Mesendoderm (in vitro differentiated cells): ENCODE results near the gene SEMA3A.

Source experiments
- DNase-seq: peaks from one replicate; pipeline ENCODE4 v3.0.0; 2013
- H2AK5ac ChIP-seq: 2 replicates; pipeline ENCODE4 v1.6.1; 2013; ENCODE audit warnings: low read length, inconsistent platforms
- H2BK120ac ChIP-seq: 2 replicates; pipeline ENCODE4 v1.6.1; 2013; ENCODE audit warnings: low read depth, mild to moderate bottlenecking, low read length, moderate library complexity, mixed read lengths
- H2BK15ac ChIP-seq: replicated peaks from 2 replicates; pipeline ENCODE4 v1.6.1; 2013; ENCODE audit warnings: low read depth, mild to moderate bottlenecking, moderate library complexity
- H2BK5ac ChIP-seq: 2 replicates; pipeline ENCODE4 v1.6.1; 2013; ENCODE audit warnings: low read length, inconsistent platforms
- H3K18ac ChIP-seq: 2 replicates; pipeline ENCODE4 v1.6.1; 2013; ENCODE audit warnings: mild to moderate bottlenecking, low read length, mixed read lengths
- H3K23ac ChIP-seq: one replicate; pipeline ENCODE4 v1.6.1; 2013; ENCODE audit warnings: low read length
- H3K27ac ChIP-seq: 2 replicates; pipeline ENCODE4 v1.5.1; 2013; ENCODE audit warnings: low read depth, mild to moderate bottlenecking, inconsistent platforms, low read length, moderate library complexity
- H3K27me3 ChIP-seq: 2 replicates; pipeline ENCODE4 v1.6.1; 2013; ENCODE audit warnings: low read length, control low read depth, mild to moderate bottlenecking, inconsistent platforms; ENCODE audit not compliant: insufficient read depth, poor library complexity
- H3K36me3 ChIP-seq: 2 replicates; pipeline ENCODE4 v1.6.1; 2013; ENCODE audit warnings: low read length, inconsistent platforms; ENCODE audit not compliant: control insufficient read depth, insufficient read depth
- H3K4ac ChIP-seq: one replicate; pipeline ENCODE4 v1.6.1; 2013; ENCODE audit warnings: low read depth, mild to moderate bottlenecking, low read length, moderate library complexity
- H3K4me1 ChIP-seq: 2 replicates; pipeline ENCODE4 v1.6.1; 2013; ENCODE audit warnings: low read depth, low read length, inconsistent platforms; ENCODE audit not compliant: control insufficient read depth
- H3K4me2 ChIP-seq: 2 replicates; pipeline ENCODE4 v1.6.1; 2013; ENCODE audit warnings: low read length
- H3K4me3 ChIP-seq: 2 replicates; pipeline ENCODE4 v1.5.1; 2013; ENCODE audit warnings: mild to moderate bottlenecking, low read length
- H3K56ac ChIP-seq: one replicate; pipeline ENCODE4 v1.6.1; 2013; ENCODE audit warnings: low read length
- H3K79me1 ChIP-seq: 2 replicates; pipeline ENCODE4 v1.6.1; 2013; ENCODE audit warnings: low read length, inconsistent platforms
- H3K79me2 ChIP-seq: 2 replicates; pipeline ENCODE4 v1.6.1; 2013; ENCODE audit warnings: mild to moderate bottlenecking, low read length; ENCODE audit not compliant: control insufficient read depth, insufficient read depth
- H3K9ac ChIP-seq: 2 replicates; pipeline ENCODE4 v1.6.1; 2013; ENCODE audit warnings: low read length, inconsistent platforms
- H4K5ac ChIP-seq: one replicate; pipeline ENCODE4 v1.6.1; 2013; ENCODE audit warnings: low read length
- H4K8ac ChIP-seq: one replicate; pipeline ENCODE4 v1.6.1; 2013; ENCODE audit warnings: low read depth, mild to moderate bottlenecking, control low read depth, low read length, moderate library complexity
- WGBS: extraction: QIAGEN DNeasy Blood & Tissue Kit; methylation state at CpG from one replicate; pipeline ENCODE4 v1.1.7; 2013; ENCODE audit warnings: low lambda C conversion rate, missing lambda C conversion rate; ENCODE audit not compliant: insufficient coverage; ENCODE audit errors: extremely low coverage; 5-methylcytosine and 5-hydroxymethylcytosine counted together

Gene SEMA3A

DNA sequence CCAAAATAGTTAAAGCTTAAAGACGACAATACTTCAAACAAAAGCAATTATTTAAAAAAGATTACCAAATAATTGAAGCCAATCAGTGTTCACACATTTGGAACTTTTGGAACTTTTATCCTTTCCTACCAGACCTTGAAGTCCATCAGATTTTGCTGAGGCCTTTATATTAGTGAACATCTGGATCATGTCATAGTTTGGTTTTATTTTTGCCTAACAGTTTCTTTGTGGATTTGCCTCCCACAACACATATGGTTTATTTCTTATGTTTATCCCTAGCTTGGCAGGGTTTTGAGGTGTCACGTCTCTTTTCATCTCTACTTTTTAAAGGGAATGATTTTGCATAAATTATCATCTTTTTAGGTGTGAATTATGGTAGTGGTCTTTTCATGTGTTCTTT lies 242.4 kb downstream of the SEMA3A start:
- no CpG with 5 or more reads among the region's 2 CpGs for WGBS
- H4K8ac ChIP-seq = no peak overlapping the region

DNA sequence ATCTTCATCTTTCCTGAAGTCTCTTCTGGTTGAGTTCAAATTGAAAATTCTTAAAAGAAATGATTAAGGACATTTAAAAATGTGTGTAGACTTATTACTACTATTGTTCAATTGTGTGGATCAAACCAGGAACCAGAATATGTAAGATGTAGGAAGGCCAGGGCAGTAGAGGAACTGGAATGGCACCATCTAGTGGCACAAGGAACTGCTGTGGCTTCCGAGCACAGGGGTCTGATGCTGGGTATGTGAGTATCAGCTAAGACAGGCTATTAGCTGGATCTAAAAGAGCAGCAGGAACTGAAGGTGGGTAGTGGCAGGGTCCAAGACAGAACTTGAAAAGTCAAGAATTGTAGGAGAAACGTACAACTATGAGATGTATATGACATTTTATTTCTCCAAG lies 247.3 kb downstream of the SEMA3A start:
- peak; percentile 73 for DNase-seq
- no CpG with 5 or more reads among the region's 2 CpGs for WGBS

More for the DNA sequence above, 242.4 kb downstream of the SEMA3A start:
- Histone ChIP-seq H2BK15ac (no peak overlapping the region), H3K18ac (no peak overlapping the region), H3K79me2 (no peaks in the 10 kb centered on the region), H3K36me3 (no peaks in the 10 kb centered on the region), H2BK120ac (no peak overlapping the region), H3K23ac (no peak overlapping the region), H3K9ac (no peak overlapping the region), H3K4me3 (no peak overlapping the region), H2AK5ac (no peak overlapping the region), H3K79me1 (no peaks in the 10 kb centered on the region), H3K56ac (no peak overlapping the region), H3K4me1 (no peaks in the 10 kb centered on the region), H3K4me2 (no peak overlapping the region), H4K5ac (no peak overlapping the region), H3K4ac (no peak overlapping the region), H3K27me3 (no peaks in the 10 kb centered on the region), H2BK5ac (no peak overlapping the region), H3K27ac (no peak overlapping the region)
- DNase-seq = no peak

GRCh38 chr7:83946801-83947200 lies 247.8 kb downstream of the SEMA3A start:
- no CpG with 5 or more reads among the region's 3 CpGs for WGBS
- Histone ChIP-seq H3K4ac (no peak overlapping the region), H3K9ac (no peak overlapping the region), H2BK120ac (no peak overlapping the region), H3K4me3 (no peak overlapping the region), H3K79me1 (no peaks in the 10 kb centered on the region), H3K56ac (no peak overlapping the region), H4K8ac (no peak overlapping the region), H3K27ac (no peak overlapping the region), H3K23ac (no peak overlapping the region), H2BK15ac (no peak overlapping the region), H3K36me3 (no peaks in the 10 kb centered on the region), H3K27me3 (no peaks in the 10 kb centered on the region), H3K79me2 (no peaks in the 10 kb centered on the region), H3K4me2 (no peak overlapping the region), H3K4me1 (no peaks in the 10 kb centered on the region), H2BK5ac (no peak overlapping the region), H4K5ac (no peak overlapping the region), H3K18ac (no peak overlapping the region), H2AK5ac (no peak overlapping the region)
- no peak for DNase-seq

More for the DNA sequence above, 247.3 kb downstream of the SEMA3A start:
- Histone ChIP-seq H3K27ac (no peak overlapping the region), H4K5ac (no peak overlapping the region), H3K4me3 (no peak overlapping the region), H3K4me2 (no peak overlapping the region), H3K9ac (no peak overlapping the region), H3K56ac (no peak overlapping the region), H3K4ac (no peak overlapping the region), H2BK5ac (no peak overlapping the region), H3K4me1 (no peaks in the 10 kb centered on the region), H3K79me2 (no peaks in the 10 kb centered on the region), H3K79me1 (no peaks in the 10 kb centered on the region), H3K23ac (no peak overlapping the region), H3K18ac (no peak overlapping the region), H3K27me3 (no peaks in the 10 kb centered on the region), H2AK5ac (no peak overlapping the region), H3K36me3 (no peaks in the 10 kb centered on the region), H4K8ac (no peak overlapping the region), H2BK15ac (no peak overlapping the region), H2BK120ac (no peak overlapping the region)

GRCh38 chr7:83941300-83941699 lies 253.3 kb downstream of the SEMA3A start:
- H2BK15ac ChIP-seq = peak overlapping the region; percentile 45
- H3K9ac ChIP-seq = no peak overlapping the region
- H2BK5ac ChIP-seq = no peak overlapping the region
- H3K27ac ChIP-seq = no peak overlapping the region
- no CpG with 5 or more reads among the region's 4 CpGs for WGBS
- H3K79me2 ChIP-seq = no peaks in the 10 kb centered on the region
- no peak overlapping the region for H4K8ac ChIP-seq
- no peak overlapping the region for H4K5ac ChIP-seq
- no peak overlapping the region for H3K23ac ChIP-seq
- no peak overlapping the region for H2BK120ac ChIP-seq
- H3K4me1 ChIP-seq = no peaks in the 10 kb centered on the region
- no peaks in the 10 kb centered on the region for H3K36me3 ChIP-seq
- no peak overlapping the region for H2AK5ac ChIP-seq
- no peak overlapping the region for H3K4ac ChIP-seq
- peak; percentile 15 for DNase-seq
- H3K27me3 ChIP-seq = no peaks in the 10 kb centered on the region
- no peak overlapping the region for H3K18ac ChIP-seq
- H3K79me1 ChIP-seq = no peaks in the 10 kb centered on the region
- no peak overlapping the region for H3K4me3 ChIP-seq
- H3K56ac ChIP-seq = no peak overlapping the region
- no peak overlapping the region for H3K4me2 ChIP-seq

- H2BK120ac ChIP-seq = no peak overlapping the region
- no CpG with 5 or more reads among the region's 8 CpGs for WGBS
- H3K79me2 ChIP-seq = no peaks in the 10 kb centered on the region
- no peak overlapping the region for H3K4me3 ChIP-seq
- no peaks in the 10 kb centered on the region for H3K79me1 ChIP-seq
- no peak overlapping the region for H4K5ac ChIP-seq
- H3K23ac ChIP-seq = no peak overlapping the region
- no peak overlapping the region for H3K18ac ChIP-seq
- no peak overlapping the region for H3K56ac ChIP-seq
- no peak overlapping the region for H2BK15ac ChIP-seq
- no peaks in the 10 kb centered on the region for H3K27me3 ChIP-seq
- H3K9ac ChIP-seq = no peak overlapping the region
- H3K36me3 ChIP-seq = no peaks in the 10 kb centered on the region
- H3K27ac ChIP-seq = no peak overlapping the region
- DNase-seq = no peak
- no peak overlapping the region for H3K4ac ChIP-seq
- H3K4me2 ChIP-seq = no peak overlapping the region
- no peak overlapping the region for H2BK5ac ChIP-seq
- no peak overlapping the region for H4K8ac ChIP-seq
- H3K4me1 ChIP-seq = no peaks in the 10 kb centered on the region
- no peak overlapping the region for H2AK5ac ChIP-seq
Measured at GRCh38 chr7:83937930-83938329, 256.7 kb downstream of the SEMA3A start.

DNA sequence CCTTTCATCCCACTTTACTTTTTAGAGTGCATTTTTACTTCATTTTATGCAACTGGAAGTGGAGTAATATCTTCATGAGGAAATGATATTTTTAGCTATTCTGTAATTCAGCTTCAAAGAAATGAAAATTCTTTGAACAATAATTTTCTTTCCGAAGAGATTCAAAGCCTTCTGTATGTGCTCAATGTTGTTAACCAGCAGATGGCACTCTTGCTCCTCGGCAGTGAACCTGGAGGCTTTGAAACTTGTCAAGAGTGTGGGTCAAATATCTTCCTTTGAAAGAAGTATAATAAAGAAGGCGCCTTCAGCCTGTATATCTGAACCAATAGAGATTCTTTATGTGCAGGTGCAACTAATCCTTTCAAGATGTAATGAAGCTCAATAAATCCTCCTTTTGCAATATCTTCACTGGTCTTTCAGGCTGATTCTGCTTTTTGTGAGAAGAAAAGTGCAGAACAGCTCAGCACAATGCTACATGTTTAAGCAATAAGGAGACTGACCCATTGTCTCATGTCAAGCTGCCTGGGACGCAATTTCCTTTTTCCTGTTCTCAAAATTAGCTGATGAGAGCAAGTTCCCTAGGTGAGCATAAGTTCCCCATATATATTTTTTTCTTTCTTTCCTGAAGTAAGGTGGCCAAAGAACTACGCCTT lies 258.4 kb downstream of the SEMA3A start:
- H2BK15ac ChIP-seq = no peak overlapping the region
- H3K23ac ChIP-seq = no peak overlapping the region
- no peak overlapping the region for H4K5ac ChIP-seq
- no peak overlapping the region for H3K4me2 ChIP-seq
- H2BK5ac ChIP-seq = no peak overlapping the region
- H3K4ac ChIP-seq = no peak overlapping the region
- H4K8ac ChIP-seq = no peak overlapping the region
- no peaks in the 10 kb centered on the region for H3K4me1 ChIP-seq
- WGBS = no CpG with 5 or more reads among the region's 5 CpGs
- H3K27me3 ChIP-seq = no peaks in the 10 kb centered on the region
- H3K27ac ChIP-seq = no peak overlapping the region
- H2AK5ac ChIP-seq = no peak overlapping the region
- H3K18ac ChIP-seq = no peak overlapping the region
- H2BK120ac ChIP-seq = no peak overlapping the region
- peak; percentile 77 for DNase-seq
- H3K36me3 ChIP-seq = no peaks in the 10 kb centered on the region
- no peaks in the 10 kb centered on the region for H3K79me2 ChIP-seq
- H3K9ac ChIP-seq = no peak overlapping the region
- H3K79me1 ChIP-seq = no peaks in the 10 kb centered on the region
- no peak overlapping the region for H3K56ac ChIP-seq
- no peak overlapping the region for H3K4me3 ChIP-seq
